ENCODE data around the gene MYO1A. TPM values are rescaled to one million over a fixed set of nuclear protein-coding genes. Genes with fewer than 3 reads are reported as not detected.

The MYO1A gene
- total RNA-seq, 1 donor from 2014 or later: 0.40 TPM

DNA sequence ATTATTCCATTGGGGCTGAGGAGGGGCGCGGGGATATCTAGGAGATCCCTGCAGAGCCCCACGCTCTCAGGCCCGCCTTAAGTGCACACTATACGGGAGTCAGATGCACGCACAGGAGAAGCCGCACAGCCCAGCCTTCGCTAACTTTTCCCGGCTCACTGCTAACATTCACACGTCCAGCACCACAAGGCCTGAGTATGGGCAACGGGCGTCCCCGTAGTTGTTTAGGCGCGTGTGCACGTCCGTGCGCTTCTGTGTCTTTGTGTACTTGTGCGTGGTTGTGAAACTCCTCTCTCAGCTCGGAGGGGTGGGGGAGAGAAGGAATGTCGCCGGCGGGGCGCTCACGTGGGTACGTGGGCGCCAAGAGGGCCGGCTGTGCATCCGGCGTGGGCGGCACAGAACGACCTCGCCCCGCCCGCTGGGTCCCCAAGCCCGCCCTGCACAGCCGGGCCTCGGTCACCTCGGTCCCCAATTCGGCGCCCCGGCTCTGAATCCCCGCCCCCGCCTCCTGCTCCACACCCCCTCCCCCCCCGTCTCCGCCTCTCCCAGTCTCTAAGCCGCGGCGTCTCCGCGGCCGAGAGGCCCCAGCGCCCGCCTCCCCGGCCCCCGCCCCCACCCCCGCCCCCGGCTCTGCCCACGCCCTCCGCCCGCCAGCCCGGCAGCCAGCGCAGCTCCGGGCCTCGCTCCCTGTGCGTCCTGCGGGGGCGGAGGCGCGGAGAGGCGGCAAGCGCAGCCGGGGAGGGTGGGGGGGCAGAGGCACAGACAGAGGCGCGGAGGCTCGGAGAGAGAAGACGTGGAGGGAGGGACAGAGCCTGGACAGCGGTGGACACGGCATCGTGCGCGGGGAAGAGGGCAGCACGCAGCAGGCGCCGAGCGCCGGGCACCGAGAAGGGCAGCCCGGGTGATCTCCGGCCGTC lies 38.7 kb upstream of the MYO1A start, which contains the start of gene NAB2:
NAB2 (plus strand) TSS at position 761 of the 917 bp plus-strand sequence. CDS start 158 bp downstream, outside the sequence.
- DNase-seq (ENCODE audit: low read depth, low spot score): peak; percentile 83
- Mint-ChIP-seq H3K27me3 (ENCODE audit: low read depth) (no peaks in the 10 kb centered on the region), H3K4me3 (peak within 1 kb of the TSS; percentile 98), H3K27ac (ENCODE audit: unreplicated experiment) (peak within 1 kb of the TSS; percentile 98), H3K4me1 (peaks cover 71% of the 10 kb centered on the region), H3K9me3 (no peaks in the 10 kb centered on the region), H3K36me3 (ENCODE audit: low read depth) (peaks cover 6% of the 10 kb centered on the region)
- TF ChIP-seq, protein P1, sequence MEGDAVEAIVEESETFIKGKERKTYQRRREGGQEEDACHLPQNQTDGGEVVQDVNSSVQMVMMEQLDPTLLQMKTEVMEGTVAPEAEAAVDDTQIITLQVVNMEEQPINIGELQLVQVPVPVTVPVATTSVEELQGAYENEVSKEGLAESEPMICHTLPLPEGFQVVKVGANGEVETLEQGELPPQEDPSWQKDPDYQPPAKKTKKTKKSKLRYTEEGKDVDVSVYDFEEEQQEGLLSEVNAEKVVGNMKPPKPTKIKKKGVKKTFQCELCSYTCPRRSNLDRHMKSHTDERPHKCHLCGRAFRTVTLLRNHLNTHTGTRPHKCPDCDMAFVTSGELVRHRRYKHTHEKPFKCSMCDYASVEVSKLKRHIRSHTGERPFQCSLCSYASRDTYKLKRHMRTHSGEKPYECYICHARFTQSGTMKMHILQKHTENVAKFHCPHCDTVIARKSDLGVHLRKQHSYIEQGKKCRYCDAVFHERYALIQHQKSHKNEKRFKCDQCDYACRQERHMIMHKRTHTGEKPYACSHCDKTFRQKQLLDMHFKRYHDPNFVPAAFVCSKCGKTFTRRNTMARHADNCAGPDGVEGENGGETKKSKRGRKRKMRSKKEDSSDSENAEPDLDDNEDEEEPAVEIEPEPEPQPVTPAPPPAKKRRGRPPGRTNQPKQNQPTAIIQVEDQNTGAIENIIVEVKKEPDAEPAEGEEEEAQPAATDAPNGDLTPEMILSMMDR (conservative IDR thresholded peaks at IDR 0.05): no peak

- H3K9me3 Mint-ChIP-seq: no peaks in the 10 kb centered on the region
- peaks cover 5% of the 10 kb centered on the region for H3K36me3 Mint-ChIP-seq (ENCODE audit: low read depth)
- peak overlapping the region; percentile 95 for H3K4me3 Mint-ChIP-seq
- peak overlapping the region; percentile 97 for H3K27ac Mint-ChIP-seq (ENCODE audit: unreplicated experiment)
- peak; percentile 55 for DNase-seq (ENCODE audit: low read depth, low spot score)
- TF ChIP-seq, protein P1 (conservative IDR thresholded peaks at IDR 0.05): no peak
- peaks cover 65% of the 10 kb centered on the region for H3K4me1 Mint-ChIP-seq
- H3K27me3 Mint-ChIP-seq (ENCODE audit: low read depth): no peaks in the 10 kb centered on the region
These were observed 37.9 kb upstream of the MYO1A start for GRCh38 chr12:57087691-57088353.

GRCh38 chr12:57087010-57087690 lies 37.2 kb upstream of the MYO1A start:
- peak overlapping the region; percentile 97 for H3K27ac Mint-ChIP-seq (ENCODE audit: unreplicated experiment)
- peaks cover 58% of the 10 kb centered on the region for H3K4me1 Mint-ChIP-seq
- no peaks in the 10 kb centered on the region for H3K27me3 Mint-ChIP-seq (ENCODE audit: low read depth)
- TF ChIP-seq, protein P1 (conservative IDR thresholded peaks at IDR 0.05): no peak
- H3K9me3 Mint-ChIP-seq: no peaks in the 10 kb centered on the region
- H3K36me3 Mint-ChIP-seq (ENCODE audit: low read depth): peaks cover 5% of the 10 kb centered on the region
- peak overlapping the region; percentile 95 for H3K4me3 Mint-ChIP-seq
- DNase-seq (ENCODE audit: low read depth, low spot score): no peak

GRCh38 chr12:57086493-57087009 lies 36.6 kb upstream of the MYO1A start:
- no peaks in the 10 kb centered on the region for H3K27me3 Mint-ChIP-seq (ENCODE audit: low read depth)
- TF ChIP-seq, protein P1 (conservative IDR thresholded peaks at IDR 0.05): peak; percentile 45
- no peaks in the 10 kb centered on the region for H3K9me3 Mint-ChIP-seq
- peaks cover 52% of the 10 kb centered on the region for H3K4me1 Mint-ChIP-seq
- H3K27ac Mint-ChIP-seq (ENCODE audit: unreplicated experiment): peak overlapping the region; percentile 74
- no peak for DNase-seq (ENCODE audit: low read depth, low spot score)
- peaks cover 2% of the 10 kb centered on the region for H3K36me3 Mint-ChIP-seq (ENCODE audit: low read depth)
- H3K4me3 Mint-ChIP-seq: peak overlapping the region; percentile 90

- Mint-ChIP-seq H3K27ac (ENCODE audit: unreplicated experiment) (peak overlapping the region; percentile 92), H3K27me3 (ENCODE audit: low read depth) (no peaks in the 10 kb centered on the region), H3K36me3 (ENCODE audit: low read depth) (peaks cover 2% of the 10 kb centered on the region), H3K4me1 (peaks cover 49% of the 10 kb centered on the region), H3K4me3 (peak overlapping the region; percentile 90), H3K9me3 (no peaks in the 10 kb centered on the region)
- TF ChIP-seq, protein P1 (conservative IDR thresholded peaks at IDR 0.05): no peak
- DNase-seq (ENCODE audit: low read depth, low spot score): no peak
These were observed 36.1 kb upstream of the MYO1A start for GRCh38 chr12:57085999-57086492.

Measured in neural crest cell (in vitro differentiated cells).